ENCODE measurements around the gene RAB9A.

Gene RAB9A

DNA sequence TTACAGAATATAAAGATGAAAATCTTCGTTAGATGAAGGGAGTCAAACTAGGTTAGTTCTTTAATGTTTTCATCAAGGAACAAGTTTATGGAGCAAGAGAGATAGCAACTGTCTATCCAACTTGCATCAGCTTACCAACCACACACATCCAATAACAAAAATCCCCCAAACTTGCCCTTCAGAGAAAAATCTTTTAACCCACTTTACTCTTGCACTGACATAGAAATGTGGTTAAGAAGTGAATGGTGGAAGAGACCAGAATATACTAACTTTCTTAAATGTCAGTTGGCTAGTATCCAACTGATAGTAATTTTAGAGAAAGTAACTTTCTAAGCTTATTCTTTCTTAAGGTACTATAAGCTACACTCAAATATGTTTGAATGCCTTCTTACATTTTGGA is 1.7 kb upstream of the RAB9A start:
- DNase-seq, result no peak
- Histone ChIP-seq H3K27ac (ENCODE audit: insufficient read depth, low read length, poor library complexity, severe bottlenecking) (peak overlapping the region; percentile 45), H3K9me3 (ENCODE audit: control insufficient read depth, low read length) (no peaks in the 10 kb centered on the region), H3K4me3 (ENCODE audit: insufficient read depth, low read depth, low read length, poor library complexity, severe bottlenecking) (no peak overlapping the region), H3K36me3 (ENCODE audit: control insufficient read depth, insufficient read depth, low read length) (no peaks in the 10 kb centered on the region), H3K27me3 (replicated peaks; ENCODE audit: control insufficient read depth, insufficient read depth, low read length, poor library complexity, severe bottlenecking) (no peaks in the 10 kb centered on the region), H3K4me1 (ENCODE audit: control insufficient read depth, insufficient read depth, low read length, poor library complexity, severe bottlenecking) (peaks cover 3% of the 10 kb centered on the region)

- no peak for DNase-seq
- peaks cover 3% of the 10 kb centered on the region for H3K4me1 ChIP-seq (ENCODE audit: control insufficient read depth, insufficient read depth, low read length, poor library complexity, severe bottlenecking)
- H3K9me3 ChIP-seq (ENCODE audit: control insufficient read depth, low read length), result no peaks in the 10 kb centered on the region
- peak overlapping the region; percentile 92 for H3K27ac ChIP-seq (ENCODE audit: insufficient read depth, low read length, poor library complexity, severe bottlenecking)
- H3K36me3 ChIP-seq (ENCODE audit: control insufficient read depth, insufficient read depth, low read length), result no peaks in the 10 kb centered on the region
- H3K27me3 ChIP-seq (replicated peaks; ENCODE audit: control insufficient read depth, insufficient read depth, low read length, poor library complexity, severe bottlenecking), result no peaks in the 10 kb centered on the region
- H3K4me3 ChIP-seq (ENCODE audit: insufficient read depth, low read depth, low read length, poor library complexity, severe bottlenecking), result peak overlapping the region; percentile 88
Observed at GRCh38 chrX:13688384-13688957, 457 bp upstream of the RAB9A start.

GRCh38 chrX:13689741-13690211 is 848 bp downstream of the RAB9A start:
- Histone ChIP-seq H3K9me3 (ENCODE audit: control insufficient read depth, low read length) (no peaks in the 10 kb centered on the region), H3K27ac (ENCODE audit: insufficient read depth, low read length, poor library complexity, severe bottlenecking) (peak overlapping the region; percentile 92), H3K4me3 (ENCODE audit: insufficient read depth, low read depth, low read length, poor library complexity, severe bottlenecking) (peak overlapping the region; percentile 88), H3K27me3 (replicated peaks; ENCODE audit: control insufficient read depth, insufficient read depth, low read length, poor library complexity, severe bottlenecking) (no peaks in the 10 kb centered on the region), H3K4me1 (ENCODE audit: control insufficient read depth, insufficient read depth, low read length, poor library complexity, severe bottlenecking) (peaks cover 5% of the 10 kb centered on the region), H3K36me3 (ENCODE audit: control insufficient read depth, insufficient read depth, low read length) (no peaks in the 10 kb centered on the region)
- DNase-seq, result no peak

- Histone ChIP-seq H3K27me3 (replicated peaks; ENCODE audit: control insufficient read depth, insufficient read depth, low read length, poor library complexity, severe bottlenecking) (no peaks in the 10 kb centered on the region), H3K4me3 (ENCODE audit: insufficient read depth, low read depth, low read length, poor library complexity, severe bottlenecking) (no peak overlapping the region), H3K27ac (ENCODE audit: insufficient read depth, low read length, poor library complexity, severe bottlenecking) (no peak overlapping the region), H3K36me3 (ENCODE audit: control insufficient read depth, insufficient read depth, low read length) (no peaks in the 10 kb centered on the region), H3K4me1 (ENCODE audit: control insufficient read depth, insufficient read depth, low read length, poor library complexity, severe bottlenecking) (peaks cover 5% of the 10 kb centered on the region), H3K9me3 (ENCODE audit: control insufficient read depth, low read length) (no peaks in the 10 kb centered on the region)
- no peak for DNase-seq
Observed at GRCh38 chrX:13690836-13691235, 1.9 kb downstream of the RAB9A start.

- no peak overlapping the region for H3K27ac ChIP-seq (ENCODE audit: insufficient read depth, low read length, poor library complexity, severe bottlenecking)
- H3K4me3 ChIP-seq (ENCODE audit: insufficient read depth, low read depth, low read length, poor library complexity, severe bottlenecking), result no peak overlapping the region
- H3K9me3 ChIP-seq (ENCODE audit: control insufficient read depth, low read length), result no peaks in the 10 kb centered on the region
- H3K4me1 ChIP-seq (ENCODE audit: control insufficient read depth, insufficient read depth, low read length, poor library complexity, severe bottlenecking), result peaks cover 5% of the 10 kb centered on the region
- H3K27me3 ChIP-seq (replicated peaks; ENCODE audit: control insufficient read depth, insufficient read depth, low read length, poor library complexity, severe bottlenecking), result no peaks in the 10 kb centered on the region
- no peaks in the 10 kb centered on the region for H3K36me3 ChIP-seq (ENCODE audit: control insufficient read depth, insufficient read depth, low read length)
- DNase-seq, result no peak
Observed at GRCh38 chrX:13691841-13692371, 3.0 kb downstream of the RAB9A start.

- peaks cover 5% of the 10 kb centered on the region for H3K4me1 ChIP-seq (ENCODE audit: control insufficient read depth, insufficient read depth, low read length, poor library complexity, severe bottlenecking)
- H3K27me3 ChIP-seq (replicated peaks; ENCODE audit: control insufficient read depth, insufficient read depth, low read length, poor library complexity, severe bottlenecking), result no peaks in the 10 kb centered on the region
- no peak overlapping the region for H3K4me3 ChIP-seq (ENCODE audit: insufficient read depth, low read depth, low read length, poor library complexity, severe bottlenecking)
- no peaks in the 10 kb centered on the region for H3K36me3 ChIP-seq (ENCODE audit: control insufficient read depth, insufficient read depth, low read length)
- no peaks in the 10 kb centered on the region for H3K9me3 ChIP-seq (ENCODE audit: control insufficient read depth, low read length)
- no peak overlapping the region for H3K27ac ChIP-seq (ENCODE audit: insufficient read depth, low read length, poor library complexity, severe bottlenecking)
- DNase-seq, result no peak
Observed at GRCh38 chrX:13692771-13693231, 3.9 kb downstream of the RAB9A start.

- peaks cover 5% of the 10 kb centered on the region for H3K4me1 ChIP-seq (ENCODE audit: control insufficient read depth, insufficient read depth, low read length, poor library complexity, severe bottlenecking)
- no peak overlapping the region for H3K4me3 ChIP-seq (ENCODE audit: insufficient read depth, low read depth, low read length, poor library complexity, severe bottlenecking)
- no peaks in the 10 kb centered on the region for H3K9me3 ChIP-seq (ENCODE audit: control insufficient read depth, low read length)
- no peak overlapping the region for H3K27ac ChIP-seq (ENCODE audit: insufficient read depth, low read length, poor library complexity, severe bottlenecking)
- no peak for DNase-seq
- H3K36me3 ChIP-seq (ENCODE audit: control insufficient read depth, insufficient read depth, low read length), result no peaks in the 10 kb centered on the region
- H3K27me3 ChIP-seq (replicated peaks; ENCODE audit: control insufficient read depth, insufficient read depth, low read length, poor library complexity, severe bottlenecking), result no peaks in the 10 kb centered on the region
Observed at GRCh38 chrX:13693341-13693961, 4.5 kb downstream of the RAB9A start.

GRCh38 chrX:13694359-13694758 is 5.4 kb downstream of the RAB9A start:
- Histone ChIP-seq H3K9me3 (ENCODE audit: control insufficient read depth, low read length) (no peaks in the 10 kb centered on the region), H3K4me1 (ENCODE audit: control insufficient read depth, insufficient read depth, low read length, poor library complexity, severe bottlenecking) (peaks cover 5% of the 10 kb centered on the region), H3K4me3 (ENCODE audit: insufficient read depth, low read depth, low read length, poor library complexity, severe bottlenecking) (no peak overlapping the region), H3K27ac (ENCODE audit: insufficient read depth, low read length, poor library complexity, severe bottlenecking) (no peak overlapping the region), H3K36me3 (ENCODE audit: control insufficient read depth, insufficient read depth, low read length) (no peaks in the 10 kb centered on the region), H3K27me3 (replicated peaks; ENCODE audit: control insufficient read depth, insufficient read depth, low read length, poor library complexity, severe bottlenecking) (no peaks in the 10 kb centered on the region)
- no peak for DNase-seq

DNA sequence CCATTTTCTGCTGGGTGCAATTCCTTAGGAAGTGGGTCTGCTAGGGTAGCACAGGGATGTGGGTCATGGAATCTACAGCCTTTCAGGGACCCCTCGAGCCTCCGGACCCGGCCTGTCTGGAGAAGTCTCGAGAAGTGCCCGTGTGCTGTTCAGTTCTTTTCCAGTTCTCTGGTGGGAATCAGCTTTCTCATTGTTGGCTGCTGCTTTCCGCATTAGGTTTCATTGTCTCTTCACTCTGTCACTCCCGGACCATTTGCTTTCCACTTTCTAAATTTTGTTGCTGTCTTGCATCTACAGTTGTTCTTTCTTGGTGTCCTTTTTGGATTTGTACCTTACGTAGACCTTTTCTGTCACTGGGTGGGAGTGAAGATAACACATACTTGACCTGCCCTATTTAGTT is 6.1 kb downstream of the RAB9A start:
- Histone ChIP-seq H3K9me3 (ENCODE audit: control insufficient read depth, low read length) (no peaks in the 10 kb centered on the region), H3K4me1 (ENCODE audit: control insufficient read depth, insufficient read depth, low read length, poor library complexity, severe bottlenecking) (peaks cover 5% of the 10 kb centered on the region), H3K27me3 (replicated peaks; ENCODE audit: control insufficient read depth, insufficient read depth, low read length, poor library complexity, severe bottlenecking) (no peaks in the 10 kb centered on the region), H3K4me3 (ENCODE audit: insufficient read depth, low read depth, low read length, poor library complexity, severe bottlenecking) (no peak overlapping the region), H3K36me3 (ENCODE audit: control insufficient read depth, insufficient read depth, low read length) (no peaks in the 10 kb centered on the region), H3K27ac (ENCODE audit: insufficient read depth, low read length, poor library complexity, severe bottlenecking) (no peak overlapping the region)
- no peak for DNase-seq

DNA sequence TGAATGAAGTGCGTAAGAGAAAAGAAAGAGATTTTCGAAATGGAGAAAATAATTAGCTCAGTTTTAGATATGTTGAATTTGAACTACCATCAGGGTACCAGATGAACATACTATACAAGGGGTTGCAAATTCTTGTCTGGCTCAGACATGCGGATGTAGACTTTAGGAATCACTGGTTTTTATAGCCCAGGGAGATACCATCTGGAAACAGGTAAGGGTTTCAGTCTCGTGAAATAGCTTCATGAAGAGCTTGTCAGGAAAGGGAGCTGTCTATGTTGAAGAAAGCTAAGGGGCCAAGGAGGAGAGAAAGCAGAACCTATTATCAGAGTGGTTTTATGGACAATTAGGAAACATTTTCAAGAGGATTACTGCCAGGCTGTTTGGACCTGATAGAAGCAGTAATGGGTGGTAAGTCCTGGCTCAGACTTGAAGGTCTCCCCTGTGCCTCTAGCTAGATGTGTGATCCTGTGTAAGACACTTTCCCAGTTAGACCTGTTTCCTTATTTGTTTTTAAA is 6.7 kb downstream of the RAB9A start:
- no peak for DNase-seq
- H3K4me1 ChIP-seq (ENCODE audit: control insufficient read depth, insufficient read depth, low read length, poor library complexity, severe bottlenecking), result peaks cover 5% of the 10 kb centered on the region
- H3K27me3 ChIP-seq (replicated peaks; ENCODE audit: control insufficient read depth, insufficient read depth, low read length, poor library complexity, severe bottlenecking), result no peaks in the 10 kb centered on the region
- no peak overlapping the region for H3K4me3 ChIP-seq (ENCODE audit: insufficient read depth, low read depth, low read length, poor library complexity, severe bottlenecking)
- no peak overlapping the region for H3K27ac ChIP-seq (ENCODE audit: insufficient read depth, low read length, poor library complexity, severe bottlenecking)
- no peaks in the 10 kb centered on the region for H3K9me3 ChIP-seq (ENCODE audit: control insufficient read depth, low read length)
- no peaks in the 10 kb centered on the region for H3K36me3 ChIP-seq (ENCODE audit: control insufficient read depth, insufficient read depth, low read length)
